Upper lobe of left lung (tissue), 6 donors: ENCODE measurements around the gene KHDC4. TPM values are rescaled to one million over a fixed set of nuclear protein-coding genes. Genes with fewer than 3 reads are reported as not detected.

ENCODE experiments used
- ATAC-seq, 2 donors: fragments of 200-7000 bp; cut with Tn5 transposase; one replicate each; pipeline ENCODE4 v1.9.1; 2022; ENCODE audit warnings: mild to moderate bottlenecking in 2 of 2, moderate library complexity in 2 of 2; ENCODE audit not compliant: low FRiP score in 2 of 2
- DNase-seq, 2 donors: peaks; one replicate each; pipeline ENCODE4 v3.0.0-alpha.2; 2019 to 2020
- H3K27ac ChIP-seq, 4 donors: fragments of 200-600 bp; sonication (generic); one replicate each; pipeline ENCODE4 v1.5.1; 2016 to 2019
- H3K27me3 ChIP-seq, 4 donors: fragments of 200-600 bp; sonication (generic); one replicate each; pipeline ENCODE4 v1.5.1; 2017 to 2019
- H3K36me3 ChIP-seq, 4 donors: fragments of 200-600 bp; sonication (generic); one replicate each; pipeline ENCODE4 v1.5.1; 2016 to 2019
- H3K4me1 ChIP-seq, 4 donors: fragments of 200-600 bp; sonication (generic); one replicate each; pipeline ENCODE4 v1.5.1; 2018 to 2019
- H3K4me3 ChIP-seq, 4 donors: fragments of 200-600 bp; sonication (generic); one replicate each; pipeline ENCODE4 v1.5.1; 2017 to 2019; ENCODE audit warnings: mild to moderate bottlenecking in 2 of 4, moderate library complexity in 1 of 4
- H3K9me3 ChIP-seq, 4 donors: fragments of 200-600 bp; sonication (generic); one replicate each; pipeline ENCODE4 v1.5.1; 2018 to 2019
- EP300 ChIP-seq, 4 donors: sonication (generic); formaldehyde crosslinking; IDR thresholded peaks; one replicate each; pipeline ENCODE4 v1.5.1; 2017; ENCODE audit warnings: antibody characterized with exemption in 4 of 4, control low read depth in 2 of 4
- POLR2A ChIP-seq, 4 donors: fragments of 450-650 bp; IDR thresholded peaks; one replicate each; pipeline ENCODE4 v1.5.1; 2016 to 2017; ENCODE audit warnings: antibody characterized with exemption in 4 of 4, mild to moderate bottlenecking in 2 of 4
- POLR2AphosphoS5 ChIP-seq, 2 donors: sonication (generic); formaldehyde crosslinking; IDR thresholded peaks; one replicate each; pipeline ENCODE4 v1.5.1; 2017; ENCODE audit warnings: antibody characterized with exemption in 2 of 2
- WGBS, 2 donors: methylation state at CpG; one replicate each; pipeline ENCODE4 v1.1.5; 2017 to 2018; 5-methylcytosine and 5-hydroxymethylcytosine counted together
- total RNA-seq, 6 donors: library from RNA; depleted of rRNA in 4 of 6; stranded (reverse); fragments of >200 nt in 4 of 6; gene quantifications; one replicate each; pipeline versions ENCODE4 v1.1.0 to v1.2.1, GENCODE V29; 2016 to 2021
- TF ChIP-seq, protein P1 (sequence below), 6 experiments: fragments of 450-650 bp in 4 of 6; fragments of 200-600 bp in 2 of 6; sonication (generic) in 2 of 6; IDR thresholded peaks; one replicate each; pipeline ENCODE4 v1.5.1; 2016 to 2019; ENCODE audit warnings: antibody characterized with exemption in 6 of 6
- donor health status: DM: no; HTN: no; CAD: no; lungs with moderate emphysema.
- donor health status: DM: no; HTN: yes; CAD: no; lungs with severe emphysema.

Gene KHDC4
- total RNA-seq, 6 donors from 2014 or later: 30.4 to 105 (median 37.6) TPM

DNA sequence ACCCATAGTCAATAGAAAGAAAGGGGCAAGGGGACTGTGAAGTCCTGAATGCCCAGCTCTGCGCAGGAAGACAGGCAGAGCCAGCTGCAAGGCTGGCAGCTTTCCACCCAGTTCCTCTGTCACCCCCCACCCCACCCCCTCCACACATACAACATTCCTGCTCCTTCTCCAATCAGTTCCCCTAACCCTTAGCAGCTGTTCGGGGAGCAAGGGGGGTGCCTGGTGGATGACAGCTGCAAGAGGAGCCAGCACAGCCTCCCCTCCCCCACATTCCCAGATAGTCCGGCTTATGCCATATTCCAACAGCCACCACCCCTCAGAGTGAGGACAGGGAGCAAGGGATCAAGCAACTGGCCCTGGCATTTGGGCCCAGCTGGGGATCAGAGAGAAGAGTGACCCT is 34.5 kb upstream of the KHDC4 start:
- Histone ChIP-seq H3K4me3 (no peak overlapping the region), H3K9me3 (no peaks in the 10 kb centered on the region), H3K4me1 (peaks cover 81 to 84% (median 83%) of the 10 kb centered on the region in 4 donors), H3K36me3 (peaks cover 18 to 58% (median 42%) of the 10 kb centered on the region in 4 donors), H3K27ac (peak overlapping the region; percentile 71 to 99 (median 91)), H3K27me3 (no peaks in the 10 kb centered on the region)
- ATAC-seq (peak in 1 of 2 donors; percentile 7), DNase-seq (no peak)
- WGBS, 2 donors: 17 to 39% methylated on average over 3 of the region's 3 CpGs
- TF ChIP-seq EP300 (IDR thresholded peaks at IDR 0.05) (no peak), POLR2A (IDR thresholded peaks at IDR 0.05) (no peak), POLR2AphosphoS5 (IDR thresholded peaks at IDR 0.05) (no peak)
- TF ChIP-seq, protein P1, sequence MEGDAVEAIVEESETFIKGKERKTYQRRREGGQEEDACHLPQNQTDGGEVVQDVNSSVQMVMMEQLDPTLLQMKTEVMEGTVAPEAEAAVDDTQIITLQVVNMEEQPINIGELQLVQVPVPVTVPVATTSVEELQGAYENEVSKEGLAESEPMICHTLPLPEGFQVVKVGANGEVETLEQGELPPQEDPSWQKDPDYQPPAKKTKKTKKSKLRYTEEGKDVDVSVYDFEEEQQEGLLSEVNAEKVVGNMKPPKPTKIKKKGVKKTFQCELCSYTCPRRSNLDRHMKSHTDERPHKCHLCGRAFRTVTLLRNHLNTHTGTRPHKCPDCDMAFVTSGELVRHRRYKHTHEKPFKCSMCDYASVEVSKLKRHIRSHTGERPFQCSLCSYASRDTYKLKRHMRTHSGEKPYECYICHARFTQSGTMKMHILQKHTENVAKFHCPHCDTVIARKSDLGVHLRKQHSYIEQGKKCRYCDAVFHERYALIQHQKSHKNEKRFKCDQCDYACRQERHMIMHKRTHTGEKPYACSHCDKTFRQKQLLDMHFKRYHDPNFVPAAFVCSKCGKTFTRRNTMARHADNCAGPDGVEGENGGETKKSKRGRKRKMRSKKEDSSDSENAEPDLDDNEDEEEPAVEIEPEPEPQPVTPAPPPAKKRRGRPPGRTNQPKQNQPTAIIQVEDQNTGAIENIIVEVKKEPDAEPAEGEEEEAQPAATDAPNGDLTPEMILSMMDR (IDR thresholded peaks at IDR 0.05): no peak

DNA sequence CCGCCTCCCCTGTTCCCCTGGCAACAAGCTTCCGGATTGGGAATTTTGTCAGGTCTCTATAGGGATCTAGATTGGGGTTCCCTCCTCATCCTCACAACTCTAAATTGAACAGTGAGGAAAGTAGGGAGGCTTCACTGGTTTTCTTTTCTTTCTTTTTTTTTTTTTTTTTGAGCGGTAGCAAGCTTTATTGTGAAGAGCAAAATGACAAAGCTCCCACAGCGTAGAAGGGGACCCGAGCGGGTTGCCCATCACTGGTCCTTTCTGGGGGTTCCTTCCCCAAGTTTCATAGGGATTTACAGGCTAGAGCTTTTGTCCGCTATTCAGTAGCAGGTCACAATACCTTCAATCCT is 33.8 kb upstream of the KHDC4 start:
- H3K27ac ChIP-seq: peak overlapping the region; percentile 71 to 99 (median 91)
- TF ChIP-seq, protein P1 (IDR thresholded peaks at IDR 0.05): no peak
- TF ChIP-seq POLR2AphosphoS5 (IDR thresholded peaks at IDR 0.05): no peak
- no peak for TF ChIP-seq POLR2A (IDR thresholded peaks at IDR 0.05)
- no peak for TF ChIP-seq EP300 (IDR thresholded peaks at IDR 0.05)
- peaks cover 79 to 84% (median 81%) of the 10 kb centered on the region in 4 donors for H3K4me1 ChIP-seq

DNA sequence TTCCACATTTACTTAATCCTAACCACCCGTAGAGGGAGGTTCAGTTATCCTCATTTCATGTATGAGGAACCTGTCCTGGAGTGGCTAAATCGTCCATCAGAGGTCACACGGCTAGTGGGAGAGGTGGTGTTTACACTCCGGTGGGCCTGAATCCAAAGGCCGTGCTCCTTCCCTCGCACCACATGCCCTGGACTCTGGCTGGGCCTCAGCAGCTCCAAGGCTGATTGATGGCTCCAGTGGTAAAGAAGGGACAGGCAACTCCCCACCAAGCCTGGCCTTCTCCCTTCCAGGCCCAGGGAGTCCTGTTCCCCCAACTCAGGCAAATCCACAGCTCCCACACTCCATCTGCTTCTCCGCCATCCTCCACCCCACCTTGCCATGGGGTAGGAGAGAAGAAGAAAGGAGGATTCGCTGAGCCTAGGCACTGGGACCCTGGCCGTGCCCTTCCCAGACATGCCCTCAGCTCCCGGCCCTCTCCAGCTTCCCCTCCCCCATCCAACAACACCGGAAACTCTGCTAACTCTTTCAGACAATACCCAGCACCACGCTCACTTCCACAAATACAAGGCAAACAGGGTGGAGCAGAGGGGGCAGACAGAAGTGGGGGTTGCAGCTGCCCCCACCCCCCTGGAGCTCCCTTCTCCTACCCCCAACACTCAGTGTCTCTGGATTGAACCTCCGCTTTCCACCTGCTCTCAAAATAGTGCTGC is 33.3 kb upstream of the KHDC4 start:
- 20 to 21% methylated on average over 13 of the region's 13 CpGs for WGBS, 2 donors
- Histone ChIP-seq H3K4me1 (peaks cover 79 to 84% (median 81%) of the 10 kb centered on the region in 4 donors), H3K9me3 (no peaks in the 10 kb centered on the region), H3K27me3 (no peaks in the 10 kb centered on the region), H3K27ac (peak overlapping the region; percentile 71 to 99 (median 91)), H3K4me3 (peak overlapping the region in 2 of 4 donors; percentile 0 to 13), H3K36me3 (peaks cover 22 to 67% (median 53%) of the 10 kb centered on the region in 4 donors)
- DNase-seq (no peak), ATAC-seq (peak in 1 of 2 donors; percentile 35)
- TF ChIP-seq EP300 (IDR thresholded peaks at IDR 0.05) (no peak), POLR2AphosphoS5 (IDR thresholded peaks at IDR 0.05) (peak; percentile 16 to 52), POLR2A (IDR thresholded peaks at IDR 0.05) (no peak)
- TF ChIP-seq, protein P1 (IDR thresholded peaks at IDR 0.05): no peak

More for the DNA sequence above, 33.8 kb upstream of the KHDC4 start:
- H3K27me3 ChIP-seq: no peaks in the 10 kb centered on the region
- peaks cover 18 to 64% (median 48%) of the 10 kb centered on the region in 4 donors for H3K36me3 ChIP-seq
- DNase-seq (no peak), ATAC-seq (no peak)
- no peaks in the 10 kb centered on the region for H3K9me3 ChIP-seq
- H3K4me3 ChIP-seq: peak overlapping the region in 2 of 4 donors; percentile 0 to 13
- 63 to 65% methylated on average over 7 of the region's 7 CpGs for WGBS, 2 donors

DNA sequence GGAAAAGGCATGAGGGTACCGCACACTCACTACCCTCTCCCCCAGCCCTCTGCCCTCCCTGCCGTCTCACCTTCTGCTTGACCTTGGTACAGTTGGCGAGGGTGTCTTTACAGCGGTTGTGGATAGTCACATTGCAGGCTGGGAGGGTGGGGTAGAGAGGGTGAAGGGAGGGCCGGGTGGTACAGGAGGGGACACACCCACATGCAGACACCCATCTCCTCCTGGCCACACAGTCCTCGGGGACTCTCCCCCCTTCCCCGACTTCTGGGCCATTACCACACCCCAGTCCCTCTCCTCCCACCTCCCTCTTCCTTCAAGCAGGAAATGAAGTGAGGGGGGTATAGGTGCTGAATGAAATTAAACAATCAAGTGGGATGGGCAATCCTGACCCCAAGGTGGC is 32.5 kb upstream of the KHDC4 start:
- WGBS, 2 donors: 37 to 48% methylated on average over 7 of the region's 7 CpGs
- peak overlapping the region in 1 of 4 donors; percentile 13 for H3K4me3 ChIP-seq
- TF ChIP-seq POLR2AphosphoS5 (IDR thresholded peaks at IDR 0.05) (no peak), POLR2A (IDR thresholded peaks at IDR 0.05) (no peak), EP300 (IDR thresholded peaks at IDR 0.05) (no peak)
- TF ChIP-seq, protein P1 (IDR thresholded peaks at IDR 0.05): no peak
- H3K36me3 ChIP-seq: peaks cover 30 to 73% (median 60%) of the 10 kb centered on the region in 4 donors
- no peak for DNase-seq
- H3K4me1 ChIP-seq: peaks cover 79 to 83% (median 81%) of the 10 kb centered on the region in 4 donors
- no peaks in the 10 kb centered on the region for H3K27me3 ChIP-seq
- H3K27ac ChIP-seq: peak overlapping the region; percentile 71 to 99 (median 91)
- no peak for ATAC-seq
- no peaks in the 10 kb centered on the region for H3K9me3 ChIP-seq
